HepG2 (cell line): ENCODE data around the gene S100A16. TPM values are rescaled to one million over a fixed set of nuclear protein-coding genes. Genes with fewer than 3 reads are reported as not detected.
A peak's percentile ranks its signal among the peaks of the same experiment; 100 is the strongest.

Source experiments
- ATAC-seq: fragments of 200-7000 bp; cut with Tn5 transposase; 3 replicates; pipeline ENCODE4 v1.9.1; 2020; ENCODE audit warnings: mild to moderate bottlenecking, moderate library complexity
- BruUV-seq: library from RNA; stranded (reverse); fragments of 400-500 nt; replicated peaks from 2 replicates; lab custom pipeline; 2021; lab: Mats Ljungman, UMichigan
- CTCF ChIA-PET: fragments of 300-600 bp; formaldehyde crosslinking; extraction: SDS; loops from one replicate; lab custom pipeline; 2021; ENCODE audit warnings: low total read pairs, inconsistent platforms, low intra/inter-chr PET ratio; lab: Yijun Ruan, JAX
- POLR2A ChIA-PET: fragments of 350-600 bp; sonication (Branson Sonifier 250); formaldehyde crosslinking; loops from one replicate; lab custom pipeline; 2020; ENCODE audit warnings: antibody characterized with exemption, inconsistent platforms; lab: Yijun Ruan, JAX
- DNase-seq: peaks from one replicate; pipeline ENCODE4 v3.0.0-alpha.2; 2015; ENCODE audit warnings: low spot score
- FAIRE-seq: peaks from 3 replicates; lab custom pipeline; 2011; peaks lifted over from hg19 to GRCh38; lab: Jason Lieb, UNC
- H2AFZ ChIP-seq: one replicate; pipeline ENCODE4 v1.6.1; 2011; ENCODE audit warnings: low read length, inconsistent platforms
- H3K27ac ChIP-seq: fragments of 300-600 bp; 3 replicates; pipeline ENCODE4 v1.8.0; 2011; ENCODE audit warnings: mixed run types, mild to moderate bottlenecking, mixed read lengths, low read length, inconsistent platforms; ENCODE audit not compliant: insufficient read depth; ENCODE audit errors: extremely low read length
- H3K27me3 ChIP-seq, 2 experiments: fragments of 200-600 bp in 1 of 2; 2 replicates in 1 of 2; 3 replicates in 1 of 2; pipeline versions ENCODE4 v1.6.0 to v1.8.0; 2011; ENCODE audit warnings: low read length in 2 of 2, mild to moderate bottlenecking in 2 of 2, moderate library complexity in 2 of 2, inconsistent platforms in 1 of 2; ENCODE audit not compliant: insufficient read depth in 2 of 2, control insufficient read depth in 1 of 2
- H3K36me3 ChIP-seq, 2 experiments: fragments of 200-600 bp in 1 of 2; replicated peaks in 1 of 2; 2 replicates in 1 of 2; 3 replicates in 1 of 2; pipeline versions ENCODE4 v1.5.1 to v1.8.0; 2011; ENCODE audit warnings: low read length in 2 of 2, inconsistent platforms in 1 of 2; ENCODE audit not compliant: insufficient read depth in 2 of 2, control insufficient read depth in 1 of 2
- H3K4me1 ChIP-seq: 2 replicates; pipeline ENCODE4 v1.5.1; 2012; ENCODE audit warnings: low read length, inconsistent platforms; ENCODE audit not compliant: insufficient read depth
- H3K4me2 ChIP-seq: 2 replicates; pipeline ENCODE4 v1.6.0; 2011; ENCODE audit warnings: low read depth, low read length, inconsistent platforms
- H3K4me3 ChIP-seq, 3 experiments: fragments of 200-600 bp in 1 of 3; sonication (generic), shearing (Covaris generic) in 1 of 3; replicated peaks in 1 of 3; 2 replicates each; pipeline ENCODE4 v1.5.1; 2011 to 2016; ENCODE audit warnings: low read length in 3 of 3, inconsistent platforms in 2 of 3, low read depth in 2 of 3, mild to moderate bottlenecking in 2 of 3, control low read depth in 1 of 3, mixed read lengths in 1 of 3; ENCODE audit not compliant: insufficient read depth in 1 of 3
- H3K79me2 ChIP-seq: one replicate; pipeline ENCODE4 v1.6.1; 2011; ENCODE audit warnings: low read length, inconsistent platforms; ENCODE audit not compliant: insufficient read depth
- H3K9ac ChIP-seq: 2 replicates; pipeline ENCODE4 v1.6.0; 2011; ENCODE audit warnings: mild to moderate bottlenecking, low read depth, low read length, inconsistent platforms; ENCODE audit not compliant: insufficient read depth
- H3K9me3 ChIP-seq: 2 replicates; pipeline ENCODE4 v1.5.1; 2012; ENCODE audit warnings: mild to moderate bottlenecking, low read length
- H4K20me1 ChIP-seq: 2 replicates; pipeline ENCODE4 v1.6.0; 2011; ENCODE audit warnings: inconsistent platforms, mild to moderate bottlenecking, low read length, moderate library complexity; ENCODE audit not compliant: insufficient read depth
- GABPB1 ChIP-seq: IDR thresholded peaks from 2 replicates; pipeline ENCODE4 v1.6.1; 2016; ENCODE audit warnings: mild to moderate bottlenecking, missing genetic modification reagents, moderate library complexity, missing compliant biosample characterization
- KDM3A ChIP-seq: IDR thresholded peaks from 2 replicates; pipeline ENCODE4 v1.6.1; 2018; ENCODE audit warnings: low read depth, missing compliant biosample characterization
- NCOR1 ChIP-seq: fragments of 200-600 bp; sonication (generic); IDR thresholded peaks from 2 replicates; pipeline ENCODE4 v1.7.0; 2017; ENCODE audit warnings: antibody characterized with exemption, low read length, borderline replicate concordance
- NFKB2 ChIP-seq: sonication (generic); formaldehyde crosslinking; IDR thresholded peaks from 2 replicates; pipeline ENCODE4 v1.4.0; 2020; ENCODE audit warnings: missing genetic modification reagents, borderline replicate concordance
- SIN3A ChIP-seq: IDR thresholded peaks from 2 replicates; pipeline ENCODE4 v1.6.1; 2011; ENCODE audit warnings: low read depth, mild to moderate bottlenecking, control low read depth, low read length, borderline replicate concordance
- SOX5 ChIP-seq: IDR thresholded peaks from 2 replicates; pipeline ENCODE4 v1.6.1; 2016; ENCODE audit warnings: borderline replicate concordance
- ZFX ChIP-seq: sonication (generic); formaldehyde crosslinking; IDR thresholded peaks from 2 replicates; pipeline ENCODE4 v1.4.0; 2020; ENCODE audit warnings: mild to moderate bottlenecking, low read depth, missing genetic modification reagents, moderate library complexity
- ZNF550 ChIP-seq: sonication (generic); formaldehyde crosslinking; IDR thresholded peaks from 2 replicates; pipeline ENCODE4 v1.4.0; 2020; ENCODE audit warnings: mild to moderate bottlenecking, missing genetic modification reagents, borderline replicate concordance
- ZNF569 ChIP-seq: sonication (generic); formaldehyde crosslinking; IDR thresholded peaks from 2 replicates; pipeline ENCODE4 v1.5.0; 2020; ENCODE audit warnings: mild to moderate bottlenecking, missing genetic modification reagents, moderate library complexity, borderline replicate concordance
- ZNF652 ChIP-seq: IDR thresholded peaks from 2 replicates; pipeline ENCODE4 v1.6.1; 2016; ENCODE audit warnings: low read depth, borderline replicate concordance
- WGBS: methylation state at CpG from one replicate; pipeline ENCODE4 v1.1.6; 2017; ENCODE audit warnings: low lambda C conversion rate; 5-methylcytosine and 5-hydroxymethylcytosine counted together
- in situ Hi-C: cut with HindIII; loops from 2 replicates; pipeline ENCODE4 v1.10.0; 2017; ENCODE audit warnings: low pct_unique_long_range_greater_than_20kb; ENCODE audit not compliant: extremely low pct_ligation_motif_present
- intact Hi-C: fragments of 100-400 bp; cut with micrococcal nuclease; formaldehyde crosslinking; loops from one replicate; pipeline ENCODE4 v1.10.0; 2022; ENCODE audit not compliant: unreplicated experiment
- polyA plus RNA-seq, 8 experiments: library from polyadenylated mRNA; depleted of rRNA in 3 of 8; stranded (reverse) in 7 of 8; unstranded in 1 of 8; fragments of >200 nt; fragmentation: Illumina TruSeq in 4 of 8; extraction: Trizol in 4 of 8; gene quantifications; 2 replicates each; pipeline versions ENCODE4 v1.2.1 to v1.2.3, GENCODE V29; 2011 to 2016; ENCODE audit warnings: low read depth in 4 of 8, missing spikeins in 1 of 8, mixed read lengths in 1 of 8; ENCODE audit not compliant: insufficient read depth in 1 of 8
- total RNA-seq, 5 experiments: library from RNA; depleted of rRNA; stranded (reverse); fragments of >200 nt; fragmentation: Illumina TruSeq; extraction: Trizol; gene quantifications; 2 replicates each; pipeline ENCODE4 v1.2.3, GENCODE V29; 2016; ENCODE audit warnings: low read depth in 1 of 5
- TF ChIP-seq, protein P1 (sequence below): IDR thresholded peaks from 2 replicates; pipeline ENCODE4 v1.6.1; 2012; ENCODE audit warnings: inconsistent platforms
- TF ChIP-seq, protein P2 (sequence below): sonication (generic); formaldehyde crosslinking; IDR thresholded peaks from 2 replicates; pipeline ENCODE4 v1.8.1; 2023; ENCODE audit warnings: missing genetic modification reagents, inconsistent platforms, borderline replicate concordance
- TF ChIP-seq, protein P3 (sequence below): IDR thresholded peaks from 2 replicates; pipeline ENCODE4 v1.6.1; 2012; ENCODE audit warnings: low read depth, low read length, improper control_type of control experiment
- TF ChIP-seq, protein P4 (sequence below): sonication (generic); formaldehyde crosslinking; IDR thresholded peaks from 2 replicates; pipeline ENCODE4 v1.4.0; 2020; ENCODE audit warnings: missing genetic modification reagents, borderline replicate concordance

Gene S100A16
- total and polyA plus RNA-seq, 2 of the 13 experiments (the other 11 are each of a cell fraction or from before 2014, with no cell fraction given) = 46.0 to 195 TPM

DNA sequence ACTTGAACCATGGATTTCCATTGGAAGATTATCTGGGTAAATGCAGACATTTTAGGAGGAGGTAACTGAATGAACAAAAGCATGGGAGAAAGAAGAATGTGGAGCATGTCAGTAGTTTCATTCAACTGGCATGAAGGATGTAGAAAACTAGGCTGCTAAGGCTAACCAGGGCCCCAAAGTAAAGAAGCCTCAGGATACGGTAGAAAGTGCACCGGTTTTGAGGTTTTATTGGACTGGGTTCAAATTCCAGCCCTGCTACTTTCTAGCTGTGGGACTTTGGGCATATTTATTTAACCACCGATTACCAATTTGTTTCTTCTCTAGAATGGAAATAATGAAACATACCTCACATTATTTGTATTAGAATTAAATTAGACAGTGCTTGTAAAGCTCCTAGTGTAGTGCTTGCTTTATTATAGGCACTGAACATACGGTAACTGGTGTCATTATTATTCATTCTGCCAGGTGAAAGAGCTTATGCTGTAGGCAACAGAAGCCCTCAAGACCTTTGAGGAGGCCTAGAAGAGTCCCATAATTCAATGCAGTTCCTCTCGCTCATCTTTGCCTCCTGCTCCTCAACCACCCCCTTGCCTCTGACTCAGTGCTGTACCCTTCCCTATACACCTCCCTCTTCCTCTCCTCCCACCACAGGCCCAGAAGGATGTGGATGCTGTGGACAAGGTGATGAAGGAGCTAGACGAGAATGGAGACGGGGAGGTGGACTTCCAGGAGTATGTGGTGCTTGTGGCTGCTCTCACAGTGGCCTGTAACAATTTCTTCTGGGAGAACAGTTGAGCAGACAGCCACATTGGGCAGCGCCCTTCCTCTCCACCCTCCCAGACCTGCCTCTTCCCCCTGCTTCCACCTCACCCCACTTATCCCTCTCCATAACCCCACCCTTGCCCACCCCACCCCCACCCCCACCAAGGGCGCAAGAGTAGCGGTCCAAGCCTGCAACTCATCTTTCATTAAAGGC, 18.4 kb upstream of the S100A16 start:
- peak overlapping the region; percentile 91 for H3K4me2 ChIP-seq
- DNase-seq (peak; percentile 78), ATAC-seq (no peak), FAIRE-seq (peak; percentile 83)
- H3K36me3 ChIP-seq = peaks cover 2 to 6% of the 10 kb centered on the region in 2 experiments; a peak in 4 of 5 replicates
- ChIA-PET POLR2A (interaction anchor here (0.8 to 15.2 kb wide), 6 partner anchors 13 to 359 kb away, joined by 3 to 390 read pairs (median 3); partner anchors contain the start of genes RPS27, S100A14 and S100A16), CTCF (no interaction called here)
- 51% methylated on average over 10 of the region's 10 CpGs for WGBS
- no peaks in the 10 kb centered on the region for H3K27me3 ChIP-seq
- H3K9me3 ChIP-seq = no peaks in the 10 kb centered on the region
- H2AFZ ChIP-seq = no peak overlapping the region
- in situ Hi-C loops = no loop called here
- peaks cover 74% of the 10 kb centered on the region for H3K4me1 ChIP-seq
- intact Hi-C loops = loop anchor here (5.0 kb wide), 1 partner anchor 41 kb away; the partner anchor contains the start of gene ILF2
- H3K79me2 ChIP-seq = peaks cover 53% of the 10 kb centered on the region
- peak overlapping the region; percentile 10 to 84 (median 72); a peak in 2 of 6 replicates for H3K4me3 ChIP-seq
- no TSS peak for BruUV-seq
- peak overlapping the region; percentile 87 for H3K27ac ChIP-seq
- H3K9ac ChIP-seq = peak overlapping the region; percentile 78
- peaks cover 10% of the 10 kb centered on the region for H4K20me1 ChIP-seq
- no peak for TF ChIP-seq NFKB2 (CRISPR knock-in tag)
- 0 out of 2 replicates have a peak, but pooled peaks have one; percentile 6 for TF ChIP-seq KDM3A (CRISPR knock-in tag)
- TF ChIP-seq, protein P1, sequence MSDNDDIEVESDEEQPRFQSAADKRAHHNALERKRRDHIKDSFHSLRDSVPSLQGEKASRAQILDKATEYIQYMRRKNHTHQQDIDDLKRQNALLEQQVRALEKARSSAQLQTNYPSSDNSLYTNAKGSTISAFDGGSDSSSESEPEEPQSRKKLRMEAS = no peak
- no peak for TF ChIP-seq GABPB1
- TF ChIP-seq SOX5 = 0 out of 2 replicates have a peak, but pooled peaks have one; percentile 14
- TF ChIP-seq, protein P2, sequence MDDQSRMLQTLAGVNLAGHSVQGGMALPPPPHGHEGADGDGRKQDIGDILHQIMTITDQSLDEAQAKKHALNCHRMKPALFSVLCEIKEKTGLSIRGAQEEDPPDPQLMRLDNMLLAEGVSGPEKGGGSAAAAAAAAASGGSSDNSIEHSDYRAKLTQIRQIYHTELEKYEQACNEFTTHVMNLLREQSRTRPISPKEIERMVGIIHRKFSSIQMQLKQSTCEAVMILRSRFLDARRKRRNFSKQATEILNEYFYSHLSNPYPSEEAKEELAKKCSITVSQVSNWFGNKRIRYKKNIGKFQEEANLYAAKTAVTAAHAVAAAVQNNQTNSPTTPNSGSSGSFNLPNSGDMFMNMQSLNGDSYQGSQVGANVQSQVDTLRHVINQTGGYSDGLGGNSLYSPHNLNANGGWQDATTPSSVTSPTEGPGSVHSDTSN (CRISPR knock-in tag) = no peak
- TF ChIP-seq ZNF569 (CRISPR knock-in tag) = no peak
- TF ChIP-seq ZNF652 = no peak
- TF ChIP-seq, protein P3, sequence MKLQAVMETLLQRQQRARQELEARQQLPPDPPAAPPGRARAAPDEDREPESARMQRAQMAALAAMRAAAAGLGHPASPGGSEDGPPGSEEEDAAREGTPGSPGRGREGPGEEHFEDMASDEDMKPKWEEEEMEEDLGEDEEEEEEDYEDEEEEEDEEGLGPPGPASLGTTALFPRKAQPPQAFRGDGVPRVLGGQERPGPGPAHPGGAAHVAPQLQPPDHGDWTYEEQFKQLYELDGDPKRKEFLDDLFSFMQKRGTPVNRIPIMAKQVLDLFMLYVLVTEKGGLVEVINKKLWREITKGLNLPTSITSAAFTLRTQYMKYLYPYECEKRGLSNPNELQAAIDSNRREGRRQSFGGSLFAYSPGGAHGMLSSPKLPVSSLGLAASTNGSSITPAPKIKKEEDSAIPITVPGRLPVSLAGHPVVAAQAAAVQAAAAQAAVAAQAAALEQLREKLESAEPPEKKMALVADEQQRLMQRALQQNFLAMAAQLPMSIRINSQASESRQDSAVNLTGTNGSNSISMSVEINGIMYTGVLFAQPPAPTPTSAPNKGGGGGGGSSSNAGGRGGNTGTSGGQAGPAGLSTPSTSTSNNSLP = 0 out of 2 replicates have a peak, but pooled peaks have one; percentile 29
- TF ChIP-seq, protein P4, sequence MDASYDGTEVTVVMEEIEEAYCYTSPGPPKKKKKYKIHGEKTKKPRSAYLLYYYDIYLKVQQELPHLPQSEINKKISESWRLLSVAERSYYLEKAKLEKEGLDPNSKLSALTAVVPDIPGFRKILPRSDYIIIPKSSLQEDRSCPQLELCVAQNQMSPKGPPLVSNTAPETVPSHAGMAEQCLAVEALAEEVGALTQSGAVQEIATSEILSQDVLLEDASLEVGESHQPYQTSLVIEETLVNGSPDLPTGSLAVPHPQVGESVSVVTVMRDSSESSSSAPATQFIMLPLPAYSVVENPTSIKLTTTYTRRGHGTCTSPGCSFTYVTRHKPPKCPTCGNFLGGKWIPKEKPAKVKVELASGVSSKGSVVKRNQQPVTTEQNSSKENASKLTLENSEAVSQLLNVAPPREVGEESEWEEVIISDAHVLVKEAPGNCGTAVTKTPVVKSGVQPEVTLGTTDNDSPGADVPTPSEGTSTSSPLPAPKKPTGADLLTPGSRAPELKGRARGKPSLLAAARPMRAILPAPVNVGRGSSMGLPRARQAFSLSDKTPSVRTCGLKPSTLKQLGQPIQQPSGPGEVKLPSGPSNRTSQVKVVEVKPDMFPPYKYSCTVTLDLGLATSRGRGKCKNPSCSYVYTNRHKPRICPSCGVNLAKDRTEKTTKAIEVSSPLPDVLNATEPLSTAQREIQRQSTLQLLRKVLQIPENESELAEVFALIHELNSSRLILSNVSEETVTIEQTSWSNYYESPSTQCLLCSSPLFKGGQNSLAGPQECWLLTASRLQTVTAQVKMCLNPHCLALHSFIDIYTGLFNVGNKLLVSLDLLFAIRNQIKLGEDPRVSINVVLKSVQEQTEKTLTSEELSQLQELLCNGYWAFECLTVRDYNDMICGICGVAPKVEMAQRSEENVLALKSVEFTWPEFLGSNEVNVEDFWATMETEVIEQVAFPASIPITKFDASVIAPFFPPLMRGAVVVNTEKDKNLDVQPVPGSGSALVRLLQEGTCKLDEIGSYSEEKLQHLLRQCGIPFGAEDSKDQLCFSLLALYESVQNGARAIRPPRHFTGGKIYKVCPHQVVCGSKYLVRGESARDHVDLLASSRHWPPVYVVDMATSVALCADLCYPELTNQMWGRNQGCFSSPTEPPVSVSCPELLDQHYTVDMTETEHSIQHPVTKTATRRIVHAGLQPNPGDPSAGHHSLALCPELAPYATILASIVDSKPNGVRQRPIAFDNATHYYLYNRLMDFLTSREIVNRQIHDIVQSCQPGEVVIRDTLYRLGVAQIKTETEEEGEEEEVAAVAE (CRISPR knock-in tag) = no peak
- TF ChIP-seq ZFX (CRISPR knock-in tag) = 0 out of 2 replicates have a peak, but pooled peaks have one; percentile 23
- TF ChIP-seq NCOR1 = peak; percentile 80; the same call in 1 of the 2 replicates
- no peak for TF ChIP-seq ZNF550 (CRISPR knock-in tag)
- no peak for TF ChIP-seq SIN3A
